Stimulated activated CD4-positive, alpha-beta T cell treated with anti-CD3 and anti-CD28 coated beads, TNF-alpha, amount 100 ng/mL, for 24 hours (primary cell): Measurements from ENCODE around the gene MID2.
"Not testable (repeated sequence)": the region's sequence is repeated elsewhere in the genome, so short reads cannot be mapped to it uniquely, and the experiment has no call there.

Experiments
- DNase-seq, 3 experiments: peaks; one replicate each; pipeline ENCODE4 v3.0.0-alpha.2; 2020; ENCODE audit warnings: low read depth in 3 of 3

MID2 gene

GRCh38 chrX:107842715-107843400, 17.2 kb downstream of the MID2 start:
- no peak for DNase-seq

- peak in 2 of 3 experiments; percentile 18 to 41 for DNase-seq
These were observed 20.0 kb downstream of the MID2 start for GRCh38 chrX:107845625-107846024.

GRCh38 chrX:107848591-107848990, 22.9 kb downstream of the MID2 start:
- DNase-seq, result no peak

GRCh38 chrX:107849747-107850421, 24.2 kb downstream of the MID2 start:
- DNase-seq, result no peak

GRCh38 chrX:107850422-107850765, 24.7 kb downstream of the MID2 start:
- DNase-seq, result no peak

GRCh38 chrX:107851215-107851614, 25.5 kb downstream of the MID2 start:
- no peak for DNase-seq

GRCh38 chrX:107851665-107852064, 26.0 kb downstream of the MID2 start:
- DNase-seq, result not testable (repeated sequence)

GRCh38 chrX:107856289-107856688, 30.6 kb downstream of the MID2 start:
- no peak for DNase-seq

GRCh38 chrX:107857041-107857440, 31.4 kb downstream of the MID2 start:
- not testable (repeated sequence) for DNase-seq

GRCh38 chrX:107857837-107858236, 32.2 kb downstream of the MID2 start:
- no peak for DNase-seq

GRCh38 chrX:107861056-107861455, 35.4 kb downstream of the MID2 start:
- no peak for DNase-seq

- no peak for DNase-seq
These were observed 45.5 kb downstream of the MID2 start for GRCh38 chrX:107871136-107871535.

GRCh38 chrX:107878106-107878505, 52.4 kb downstream of the MID2 start:
- DNase-seq, result no peak

GRCh38 chrX:107880054-107880610, 54.5 kb downstream of the MID2 start:
- DNase-seq, result no peak

GRCh38 chrX:107894038-107894437, 68.4 kb downstream of the MID2 start:
- peak in 1 of 3 experiments; percentile 31 for DNase-seq

- no peak for DNase-seq
These were observed 77.1 kb downstream of the MID2 start for GRCh38 chrX:107902721-107903120.

- no peak for DNase-seq
These were observed 79.7 kb downstream of the MID2 start for GRCh38 chrX:107905366-107905765.

- no peak for DNase-seq
These were observed 98.6 kb downstream of the MID2 start for GRCh38 chrX:107924136-107924746.

- DNase-seq, result no peak
These were observed 108.6 kb downstream of the MID2 start for GRCh38 chrX:107934262-107934661.

- no peak for DNase-seq
These were observed 109.5 kb downstream of the MID2 start for GRCh38 chrX:107935200-107935599.

- no peak for DNase-seq
These were observed 110.2 kb downstream of the MID2 start for GRCh38 chrX:107935664-107936433.

- no peak for DNase-seq
These were observed 110.7 kb downstream of the MID2 start for GRCh38 chrX:107936434-107936730.
